GM10266 (cell line): ENCODE results near the gene AK9.

Experiments used
- DNase-seq: peaks from one replicate; pipeline ENCODE4 v3.0.0; 2012; ENCODE audit errors: extremely low spot score
- TF ChIP-seq, protein P1 (sequence below): IDR thresholded peaks from 2 replicates; pipeline ENCODE4 v1.5.1; 2012; ENCODE audit warnings: mild to moderate bottlenecking, low read depth; ENCODE audit not compliant: control insufficient read depth, insufficient read depth; ENCODE audit errors: missing control alignments

Gene AK9

GRCh38 chr6:109485266-109485935, 205.6 kb downstream of the AK9 start:
- TF ChIP-seq, protein P1, sequence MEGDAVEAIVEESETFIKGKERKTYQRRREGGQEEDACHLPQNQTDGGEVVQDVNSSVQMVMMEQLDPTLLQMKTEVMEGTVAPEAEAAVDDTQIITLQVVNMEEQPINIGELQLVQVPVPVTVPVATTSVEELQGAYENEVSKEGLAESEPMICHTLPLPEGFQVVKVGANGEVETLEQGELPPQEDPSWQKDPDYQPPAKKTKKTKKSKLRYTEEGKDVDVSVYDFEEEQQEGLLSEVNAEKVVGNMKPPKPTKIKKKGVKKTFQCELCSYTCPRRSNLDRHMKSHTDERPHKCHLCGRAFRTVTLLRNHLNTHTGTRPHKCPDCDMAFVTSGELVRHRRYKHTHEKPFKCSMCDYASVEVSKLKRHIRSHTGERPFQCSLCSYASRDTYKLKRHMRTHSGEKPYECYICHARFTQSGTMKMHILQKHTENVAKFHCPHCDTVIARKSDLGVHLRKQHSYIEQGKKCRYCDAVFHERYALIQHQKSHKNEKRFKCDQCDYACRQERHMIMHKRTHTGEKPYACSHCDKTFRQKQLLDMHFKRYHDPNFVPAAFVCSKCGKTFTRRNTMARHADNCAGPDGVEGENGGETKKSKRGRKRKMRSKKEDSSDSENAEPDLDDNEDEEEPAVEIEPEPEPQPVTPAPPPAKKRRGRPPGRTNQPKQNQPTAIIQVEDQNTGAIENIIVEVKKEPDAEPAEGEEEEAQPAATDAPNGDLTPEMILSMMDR, result no peak
- no peak for DNase-seq

DNA sequence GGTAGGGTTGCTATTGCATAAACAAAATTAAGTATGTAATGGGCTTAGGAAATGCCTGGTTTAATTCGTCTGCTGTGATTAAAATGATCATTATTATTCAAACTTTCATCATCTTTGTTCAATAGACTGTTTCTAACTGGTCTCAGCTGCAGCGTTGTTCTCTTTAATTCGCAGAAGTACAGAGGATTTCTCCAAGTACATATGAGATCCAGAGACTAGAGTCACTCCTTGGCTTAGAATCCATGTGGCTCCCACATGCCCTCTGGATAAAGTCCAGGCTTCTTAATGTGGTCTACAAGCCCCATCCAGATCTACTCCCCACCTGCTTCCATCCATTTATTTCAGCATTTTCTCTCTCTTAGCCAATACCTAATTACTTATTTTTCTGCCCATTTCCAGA, 206.9 kb downstream of the AK9 start:
- TF ChIP-seq, protein P1, result no peak
- DNase-seq, result no peak

- TF ChIP-seq, protein P1, result no peak
- no peak for DNase-seq
Observed at GRCh38 chr6:109483735-109484057, 207.3 kb downstream of the AK9 start.

DNA sequence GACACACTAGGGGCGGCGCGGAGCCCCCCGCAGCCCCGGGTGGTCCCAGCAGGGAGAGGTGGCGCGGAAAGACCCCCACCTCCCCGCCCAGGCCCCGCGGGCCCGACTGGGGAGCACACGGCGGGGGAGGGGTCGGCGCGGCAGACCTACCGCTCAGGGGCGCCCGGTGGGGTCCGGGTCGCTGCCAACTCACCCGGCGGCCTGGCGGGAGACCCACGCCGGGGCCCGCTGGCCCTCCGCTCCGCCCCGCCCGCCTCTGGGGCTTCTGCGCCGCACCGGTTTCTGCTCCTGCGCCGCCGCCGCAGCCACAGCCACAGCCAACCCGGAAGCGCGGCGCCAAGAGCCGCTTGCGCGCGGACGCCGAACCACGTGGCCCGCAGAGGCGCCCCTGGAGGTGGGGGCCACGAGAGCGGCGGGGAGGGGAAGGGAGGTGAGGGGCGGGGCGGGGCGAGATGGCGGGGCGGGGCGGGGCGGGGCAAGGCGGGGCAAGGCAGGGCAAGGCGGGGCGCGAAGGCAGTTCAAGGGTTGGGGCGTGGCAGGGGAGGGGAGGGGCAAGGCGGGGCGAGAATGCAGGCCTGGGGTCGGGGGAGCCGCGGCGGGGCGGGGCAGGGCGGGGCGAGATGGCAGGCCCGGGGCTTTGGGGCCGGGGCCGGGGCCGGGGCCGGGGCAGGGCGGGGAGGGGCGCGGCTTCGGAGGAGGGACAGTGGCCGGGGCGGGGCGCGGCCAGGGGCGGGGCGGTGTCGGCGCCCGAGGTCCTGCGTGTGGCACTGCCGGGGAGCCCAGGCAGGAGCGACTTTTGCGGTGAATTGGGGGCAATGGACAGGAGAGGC, 207.9 kb downstream of the AK9 start, which contains the start of gene ZBTB24:
ZBTB24 (minus strand) TSS at position 315 of the 830 bp plus-strand sequence. CDS start 1,193 bp downstream, outside the sequence.
- peak; percentile 96 for DNase-seq
- TF ChIP-seq, protein P1, result no peak

DNA sequence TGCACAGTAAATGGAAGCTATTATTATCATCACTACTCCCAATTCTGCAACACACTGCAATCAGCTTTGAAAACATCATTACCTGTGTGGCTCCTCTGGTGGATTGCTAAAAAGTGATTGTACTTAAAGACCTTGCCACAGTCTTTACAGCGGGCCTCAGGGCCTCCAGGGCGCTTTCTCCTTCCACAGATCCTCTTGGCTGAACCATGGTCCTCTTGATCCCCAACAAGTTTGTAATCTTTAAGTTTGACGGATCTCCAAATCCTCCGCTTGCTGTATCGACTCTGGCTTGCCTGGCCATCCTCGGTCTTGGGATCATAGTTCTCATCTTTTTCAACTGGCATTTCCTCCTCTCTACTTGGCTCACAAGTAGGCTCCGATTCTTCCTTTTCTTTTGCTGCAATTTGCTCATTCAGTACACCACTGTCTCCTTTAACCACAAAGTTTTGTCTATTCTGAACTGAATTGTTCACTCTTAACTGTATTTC, 210.0 kb downstream of the AK9 start:
- DNase-seq, result no peak

GRCh38 chr6:109478841-109479624, 212.0 kb downstream of the AK9 start:
- TF ChIP-seq, protein P1, result no peak
- DNase-seq, result no peak

More for the DNA sequence above, 210.0 kb downstream of the AK9 start:
- TF ChIP-seq, protein P1, result no peak
